NCI-H2196 (cell line): Measurements from ENCODE around the gene CTXN1.

Source experiments
- DNase-seq: peaks from one replicate; lab custom pipeline; 2025; ENCODE audit not compliant: unreplicated experiment; lab: John Stamatoyannopoulos, UW

The CTXN1 gene

DNA sequence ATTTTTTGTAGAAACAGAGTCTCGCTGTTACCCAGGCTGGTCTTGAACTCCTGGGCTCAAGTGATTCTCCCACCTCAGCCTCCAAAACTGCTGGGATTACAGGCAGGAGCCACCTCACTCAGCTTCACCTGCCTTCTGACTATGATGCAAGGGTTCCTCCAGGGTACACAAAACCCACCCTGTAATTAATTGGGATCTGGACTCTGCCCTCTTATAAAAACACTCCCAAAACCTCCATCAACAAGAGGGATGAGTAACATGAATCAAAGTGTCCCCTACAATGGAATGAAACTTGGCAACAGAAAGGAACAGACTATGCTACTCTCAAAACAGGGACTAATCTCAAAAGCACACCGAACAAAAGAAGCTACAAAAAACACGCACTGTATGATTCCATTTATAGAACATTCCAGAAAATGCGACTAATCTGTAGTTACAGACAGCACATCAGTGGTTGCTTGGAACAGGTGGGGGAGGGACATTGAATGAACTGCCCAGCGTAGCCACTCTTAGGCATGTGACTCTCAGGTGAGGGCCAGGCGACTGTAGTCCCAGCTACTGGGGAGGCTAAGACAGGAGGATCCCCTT, 48.6 kb downstream of the CTXN1 start:
- DNase-seq: no peak

DNA sequence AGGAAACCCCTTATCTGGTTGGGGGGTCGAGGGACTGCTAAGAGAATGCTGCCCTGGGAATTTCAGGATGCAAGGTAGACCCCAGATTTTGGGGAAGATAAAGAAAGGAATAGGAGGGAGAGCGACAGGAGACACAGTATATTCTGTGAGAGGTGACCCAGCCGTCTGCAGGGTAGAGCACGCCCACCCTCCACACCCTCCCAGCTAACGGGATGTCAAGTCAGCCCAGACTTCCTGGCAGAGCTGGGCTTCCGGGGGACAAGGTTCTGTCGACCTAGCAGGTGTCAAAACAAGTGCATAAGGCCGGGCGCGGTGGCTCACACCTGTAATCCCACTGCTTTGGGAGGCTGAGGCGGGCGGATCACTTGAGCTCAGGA, 51.0 kb downstream of the CTXN1 start:
- DNase-seq: no peak
